ENCODE results near the gene AIPL1. TPM values are rescaled to one million over a fixed set of nuclear protein-coding genes. Genes with fewer than 3 reads are reported as not detected.

AIPL1 gene
- total RNA-seq, 2 donors from 2014 or later: not detected

DNA sequence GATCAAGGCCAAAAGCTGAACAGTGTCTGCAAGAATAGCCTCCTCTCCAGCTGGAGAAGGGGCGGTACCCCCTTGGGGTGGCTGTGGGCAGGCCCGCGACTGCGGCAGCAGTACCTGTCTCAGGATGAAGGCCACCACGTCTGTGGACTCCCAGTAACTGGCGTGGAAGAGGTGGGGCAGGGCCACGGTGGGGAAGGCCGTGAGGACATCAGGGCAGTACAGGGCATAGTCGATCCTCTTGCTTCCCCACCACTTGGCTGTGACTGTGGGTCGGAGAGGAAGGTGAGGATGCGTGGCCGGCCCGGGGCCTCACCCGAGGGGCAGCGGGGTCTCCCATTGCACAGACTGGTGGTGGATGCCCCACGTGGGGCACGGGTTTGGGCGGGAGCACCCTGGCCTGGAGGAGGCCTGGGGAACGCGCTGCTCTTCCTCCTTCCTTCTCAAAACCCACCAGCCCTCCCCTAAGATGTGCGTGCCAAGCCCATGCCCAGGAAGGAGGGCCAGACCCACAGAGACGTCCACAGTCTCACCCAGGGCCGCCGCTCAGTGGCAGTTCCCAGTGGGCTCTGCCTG is 35.3 kb upstream of the AIPL1 start:
- Histone ChIP-seq H3K27me3 (no peaks in the 10 kb centered on the region), H3K4me3 (no peak overlapping the region), H3K27ac (no peak overlapping the region), H3K9me3 (peaks cover 0 to 4% of the 10 kb centered on the region in 2 donors), H3K36me3 (no peaks in the 10 kb centered on the region), H3K4me1 (no peaks in the 10 kb centered on the region)
- DNase-seq (ENCODE audit: low spot score): no peak
- TF ChIP-seq CTCF (IDR thresholded peaks at IDR 0.05): no peak

- no peak for DNase-seq (ENCODE audit: low spot score)
- Histone ChIP-seq H3K4me1 (no peaks in the 10 kb centered on the region), H3K4me3 (no peak overlapping the region), H3K27ac (no peak overlapping the region), H3K27me3 (no peaks in the 10 kb centered on the region), H3K9me3 (peaks cover 0 to 4% of the 10 kb centered on the region in 2 donors), H3K36me3 (no peaks in the 10 kb centered on the region)
- TF ChIP-seq CTCF (IDR thresholded peaks at IDR 0.05): no peak
Observed at GRCh38 chr17:6468051-6468790, 33.3 kb upstream of the AIPL1 start.

DNA sequence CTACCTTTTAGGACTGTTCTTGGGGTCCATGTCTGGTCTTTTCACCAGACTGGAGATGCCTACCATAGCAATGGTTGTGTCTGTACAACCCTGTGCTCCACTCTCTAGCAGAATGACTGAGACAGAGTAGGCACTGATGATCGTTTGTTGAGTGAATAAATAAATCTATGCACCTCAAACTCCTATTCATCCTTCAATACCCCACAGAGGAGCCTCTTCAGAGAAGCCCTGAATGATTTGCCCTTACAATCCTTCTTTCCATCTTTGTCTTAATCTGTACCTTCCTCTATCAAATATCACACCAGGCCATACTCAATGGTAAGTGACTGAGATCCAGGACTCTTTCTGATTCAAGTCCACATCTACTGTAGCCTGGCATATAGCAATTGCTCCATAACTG is 32.6 kb upstream of the AIPL1 start:
- Histone ChIP-seq H3K4me1 (no peaks in the 10 kb centered on the region), H3K27me3 (no peaks in the 10 kb centered on the region), H3K36me3 (no peaks in the 10 kb centered on the region), H3K27ac (no peak overlapping the region), H3K9me3 (peaks cover 0 to 4% of the 10 kb centered on the region in 2 donors), H3K4me3 (no peak overlapping the region)
- TF ChIP-seq CTCF (IDR thresholded peaks at IDR 0.05): no peak
- DNase-seq (ENCODE audit: low spot score): no peak

DNA sequence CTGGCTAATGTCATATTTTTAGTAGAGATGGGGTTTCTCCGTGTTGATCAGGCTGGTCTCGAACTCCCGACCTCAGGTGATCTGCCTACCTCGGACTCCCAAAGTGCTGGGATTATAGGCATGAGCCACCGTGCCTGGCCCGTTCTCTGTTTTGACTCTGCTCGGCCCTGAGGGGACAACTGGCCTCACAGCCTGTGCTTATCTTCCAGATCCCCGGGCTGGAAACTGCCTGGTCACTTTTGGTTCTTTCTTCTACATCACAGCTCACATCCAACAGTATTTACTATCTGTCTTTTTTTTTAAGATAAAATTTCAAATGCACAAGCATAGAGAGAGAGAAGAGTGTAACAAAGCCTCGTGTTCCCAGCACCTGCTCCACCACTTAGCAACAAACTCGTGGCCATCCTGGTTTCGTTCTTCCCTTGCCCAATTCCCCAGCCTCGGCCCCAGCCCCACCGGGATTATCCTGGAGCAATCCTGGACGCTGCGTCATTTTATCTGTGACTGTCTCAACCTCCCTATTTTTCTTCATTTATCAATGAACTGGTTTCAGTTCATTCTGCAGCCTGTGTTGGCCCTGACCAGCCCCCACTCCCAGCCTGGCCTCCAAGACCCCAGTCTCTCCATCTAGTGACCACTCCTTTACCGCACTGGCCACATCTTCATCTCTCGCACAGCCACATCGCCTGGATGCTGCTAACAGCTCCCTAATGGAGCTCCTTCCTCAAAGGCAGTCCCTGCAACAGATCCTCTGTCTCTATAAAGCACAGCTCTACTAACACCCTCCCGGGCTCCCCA is 30.5 kb upstream of the AIPL1 start:
- peaks cover 0 to 4% of the 10 kb centered on the region in 2 donors for H3K9me3 ChIP-seq
- H3K4me3 ChIP-seq: no peak overlapping the region
- H3K36me3 ChIP-seq: no peaks in the 10 kb centered on the region
- no peaks in the 10 kb centered on the region for H3K4me1 ChIP-seq
- DNase-seq (ENCODE audit: low spot score): no peak
- TF ChIP-seq CTCF (IDR thresholded peaks at IDR 0.05): no peak
- H3K27ac ChIP-seq: no peak overlapping the region
- no peaks in the 10 kb centered on the region for H3K27me3 ChIP-seq

GRCh38 chr17:6464446-6465041 is 29.6 kb upstream of the AIPL1 start:
- no peak for DNase-seq (ENCODE audit: low spot score)
- Histone ChIP-seq H3K4me3 (no peak overlapping the region), H3K4me1 (no peaks in the 10 kb centered on the region), H3K36me3 (no peaks in the 10 kb centered on the region), H3K27ac (no peak overlapping the region), H3K27me3 (no peaks in the 10 kb centered on the region), H3K9me3 (peaks cover 0 to 4% of the 10 kb centered on the region in 2 donors)
- TF ChIP-seq CTCF (IDR thresholded peaks at IDR 0.05): no peak

All from right atrium auricular region (tissue), 2 donors.